ENCODE results near the gene THSD7A.

GRCh38 chr7:11750191-11750590, 81.8 kb downstream of the THSD7A start:
- TF ChIP-seq CEBPB (IDR thresholded peaks at IDR 0.05; ENCODE audit: low read depth, low read length) (no peak), ELK1 (IDR thresholded peaks at IDR 0.05; ENCODE audit: borderline replicate concordance, low read depth, low read length) (no peak), RAD21 (IDR thresholded peaks at IDR 0.05; ENCODE audit: low read length) (no peak), SMC3 (IDR thresholded peaks at IDR 0.05; ENCODE audit: low read depth, low read length) (no peak), CTCF (conservative IDR thresholded peaks at IDR 0.05; ENCODE audit: low read depth, low read length) (no peak), MAZ (IDR thresholded peaks at IDR 0.05; ENCODE audit: borderline replicate concordance, low read depth, low read length) (no peak), MXI1 (IDR thresholded peaks at IDR 0.05; ENCODE audit: borderline replicate concordance, low read depth, low read length) (no peak), POLR2A (IDR thresholded peaks at IDR 0.05; ENCODE audit: low read depth, low read length) (no peak)

Data from IMR-90 (cell line).